Measurements from ENCODE around the gene ATP6V1B1. TPM values are rescaled to one million over a fixed set of nuclear protein-coding genes. Genes with fewer than 3 reads are reported as not detected.
"Not testable (repeated sequence)": the region's sequence is repeated elsewhere in the genome, so short reads cannot be mapped to it uniquely, and the experiment has no call there.

ATP6V1B1 gene
- polyA plus RNA-seq, 3 donors from 2014 or later = not detected

DNA sequence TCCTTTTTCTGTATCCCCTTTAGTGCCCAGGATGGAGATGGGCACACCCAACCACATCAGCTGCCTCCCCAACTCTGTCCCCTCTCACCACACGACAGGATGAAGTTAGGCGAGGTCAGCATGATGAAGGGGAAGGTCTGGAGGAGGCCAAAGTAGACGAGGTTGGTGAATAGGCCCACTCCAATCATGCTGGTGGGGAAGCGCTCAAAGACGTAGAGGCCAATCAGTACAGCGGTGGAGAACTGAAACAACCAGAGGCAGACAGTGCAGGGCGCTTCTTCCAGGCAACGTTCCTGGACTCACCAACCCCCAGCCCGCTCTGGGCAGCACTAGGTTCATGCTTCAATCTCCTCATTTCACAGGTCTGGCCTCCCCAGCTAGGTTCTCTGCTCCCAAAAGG is 56.0 kb downstream of the ATP6V1B1 start:
- H3K36me3 Mint-ChIP-seq = peaks cover 4 to 18% (median 8%) of the 10 kb centered on the region in 3 donors
- peaks cover 33 to 40% of the 10 kb centered on the region in 2 donors for H3K4me1 Mint-ChIP-seq
- peaks cover 2 to 6% (median 2%) of the 10 kb centered on the region in 3 donors for H3K27me3 Mint-ChIP-seq (ENCODE audit: low read depth in 3 of 3)
- DNase-seq = no peak
- H3K9me3 Mint-ChIP-seq = peaks cover 0 to 2% (median 0%) of the 10 kb centered on the region in 6 donors
- H3K27ac Mint-ChIP-seq = peak overlapping the region in 2 of 6 donors; percentile 36 to 55
- no peak overlapping the region for H3K4me3 Mint-ChIP-seq

DNA sequence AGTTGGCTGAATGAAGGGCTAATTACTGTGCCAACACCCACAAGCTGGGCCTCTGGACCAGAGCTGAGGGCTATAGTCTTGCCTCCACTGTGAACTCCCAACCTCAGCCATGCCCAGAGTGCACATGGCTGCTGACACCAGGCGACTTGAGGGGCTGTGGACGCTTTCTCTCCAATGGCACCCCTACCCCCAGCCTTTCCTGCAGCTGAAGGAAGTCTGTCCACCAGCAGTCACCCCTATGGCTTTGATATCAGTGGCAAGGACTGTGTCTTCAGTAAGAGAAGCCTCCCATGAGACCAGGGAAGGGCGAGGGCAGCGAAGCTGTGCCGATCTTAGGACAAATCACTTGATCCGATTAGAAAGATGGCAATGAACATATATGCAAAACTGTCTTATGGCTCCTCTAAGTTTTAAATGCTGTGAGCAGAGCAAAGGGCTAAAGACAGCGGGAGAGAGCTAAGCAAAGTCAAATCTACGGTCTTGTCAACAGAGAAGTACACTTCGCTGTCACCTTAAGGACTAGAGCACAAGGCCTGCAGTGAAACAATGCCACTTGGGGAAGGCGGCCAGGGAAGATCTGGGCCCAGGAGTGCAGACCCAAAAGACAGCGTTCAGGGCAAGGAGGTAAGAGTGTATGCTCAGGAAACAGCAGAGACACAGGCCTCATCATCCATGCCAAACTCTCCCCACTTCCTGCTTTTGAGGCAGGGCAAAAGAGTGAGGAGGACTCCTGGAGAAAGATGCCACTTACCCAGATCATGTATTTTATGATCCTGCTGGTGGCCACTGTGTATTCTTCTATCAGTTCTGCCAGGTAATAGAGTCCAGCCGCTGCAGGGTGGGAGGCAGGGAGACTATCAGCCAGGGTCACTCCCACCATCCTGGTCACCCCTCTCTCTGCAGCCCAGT is 57.5 kb downstream of the ATP6V1B1 start:
- Mint-ChIP-seq H3K27me3 (ENCODE audit: low read depth in 3 of 3) (peaks cover 2 to 6% (median 2%) of the 10 kb centered on the region in 3 donors), H3K4me3 (peak overlapping the region; percentile 97 to 99 (median 98)), H3K27ac (peak overlapping the region; percentile 94 to 99 (median 97)), H3K4me1 (peaks cover 33 to 40% of the 10 kb centered on the region in 2 donors), H3K9me3 (peaks cover 0 to 2% (median 0%) of the 10 kb centered on the region in 6 donors), H3K36me3 (peaks cover 4 to 14% (median 8%) of the 10 kb centered on the region in 3 donors)
- DNase-seq = no peak

DNA sequence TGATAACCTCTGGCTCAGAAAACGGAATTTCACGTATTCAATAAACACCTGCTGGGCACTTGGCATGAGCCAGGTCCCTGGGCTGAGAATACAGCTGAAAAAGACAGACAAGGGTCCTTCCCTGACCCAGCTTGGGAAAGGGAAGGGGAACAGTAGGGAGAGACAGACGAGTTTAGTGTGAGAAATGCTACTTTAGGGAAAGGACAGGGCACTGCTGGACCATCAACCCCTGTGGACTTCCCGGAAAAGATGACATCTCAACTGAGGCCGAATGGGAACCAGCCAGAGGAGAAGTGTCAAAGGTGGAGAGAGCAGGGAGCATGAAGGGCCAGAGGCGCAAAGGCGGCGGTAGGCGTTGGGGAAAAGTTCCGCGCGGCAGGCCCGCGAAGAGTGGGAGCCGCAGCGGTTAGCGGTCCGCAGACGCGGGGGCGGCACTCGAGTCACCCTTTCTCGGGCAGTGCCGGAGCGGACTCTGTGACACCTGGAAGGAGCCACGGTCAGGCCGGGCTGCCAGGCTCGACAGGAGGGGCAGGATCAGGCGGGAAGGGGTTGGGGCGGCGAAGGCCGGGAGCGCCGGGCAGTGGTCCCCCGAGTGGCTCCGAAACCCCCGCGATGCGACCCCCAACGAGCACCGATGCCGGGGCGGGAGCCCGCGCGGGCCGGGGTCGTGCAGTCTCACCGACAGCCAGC is 58.5 kb downstream of the ATP6V1B1 start:
- H3K4me1 Mint-ChIP-seq = peaks cover 34 to 40% of the 10 kb centered on the region in 2 donors
- H3K9me3 Mint-ChIP-seq = peaks cover 0 to 2% (median 0%) of the 10 kb centered on the region in 6 donors
- H3K36me3 Mint-ChIP-seq = peaks cover 3 to 5% (median 4%) of the 10 kb centered on the region in 3 donors
- peak in 1 of 3 donors; percentile 46 for DNase-seq
- peaks cover 2 to 6% (median 2%) of the 10 kb centered on the region in 3 donors for H3K27me3 Mint-ChIP-seq (ENCODE audit: low read depth in 3 of 3)
- peak overlapping the region; percentile 94 to 99 (median 97) for H3K27ac Mint-ChIP-seq
- peak overlapping the region; percentile 97 to 99 (median 98) for H3K4me3 Mint-ChIP-seq

DNA sequence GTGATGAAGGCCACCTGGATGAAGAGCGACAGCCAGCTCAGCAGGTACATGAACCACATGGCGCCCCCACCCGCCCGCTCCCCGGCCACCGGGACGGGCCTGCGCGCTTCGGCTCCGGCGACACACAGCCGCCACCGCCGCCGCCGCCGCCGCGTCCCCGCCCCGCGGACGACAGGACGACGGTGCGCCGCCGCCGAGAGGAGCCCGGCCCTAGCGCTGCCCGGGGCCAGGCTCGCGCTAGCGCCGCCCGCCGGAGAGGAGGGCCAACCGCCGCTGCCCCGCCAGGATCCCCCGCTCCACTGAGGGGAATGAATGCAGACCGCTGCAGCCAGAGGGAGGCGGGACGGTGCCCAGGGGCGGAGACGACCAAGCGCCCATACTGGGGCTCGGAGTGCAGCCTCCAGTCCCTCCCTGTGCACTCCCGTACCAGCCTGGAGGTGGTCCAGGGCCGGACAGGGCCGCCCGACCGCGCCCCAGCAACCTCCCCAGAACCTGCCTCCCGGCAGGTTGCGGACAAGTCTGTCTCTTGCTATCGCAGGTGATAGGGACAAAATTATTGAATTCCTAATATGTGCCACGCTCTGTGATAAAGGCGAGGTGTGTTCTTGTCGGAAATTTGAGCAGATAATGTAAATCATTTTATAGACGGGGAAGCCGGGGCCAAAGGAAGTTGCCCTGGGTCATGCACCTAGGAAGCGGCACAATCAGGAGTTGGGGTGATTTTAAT is 59.2 kb downstream of the ATP6V1B1 start, which contains the start of gene TEX261:
Gene TEX261 (minus strand): TSS at position 175 of the 727 bp plus-strand sequence. CDS start 116 bp downstream, at position 59.
- H3K27ac Mint-ChIP-seq = peak within 1 kb of the TSS; percentile 94 to 99 (median 97)
- H3K27me3 Mint-ChIP-seq (ENCODE audit: low read depth in 3 of 3) = peaks cover 2 to 6% (median 2%) of the 10 kb centered on the region in 3 donors
- peak; percentile 91 for DNase-seq
- peaks cover 3 to 4% (median 4%) of the 10 kb centered on the region in 3 donors for H3K36me3 Mint-ChIP-seq
- H3K4me3 Mint-ChIP-seq = peak within 1 kb of the TSS; percentile 97 to 99 (median 98)
- H3K9me3 Mint-ChIP-seq = peaks cover 0 to 2% (median 0%) of the 10 kb centered on the region in 6 donors
- H3K4me1 Mint-ChIP-seq = peaks cover 34 to 40% of the 10 kb centered on the region in 2 donors

DNA sequence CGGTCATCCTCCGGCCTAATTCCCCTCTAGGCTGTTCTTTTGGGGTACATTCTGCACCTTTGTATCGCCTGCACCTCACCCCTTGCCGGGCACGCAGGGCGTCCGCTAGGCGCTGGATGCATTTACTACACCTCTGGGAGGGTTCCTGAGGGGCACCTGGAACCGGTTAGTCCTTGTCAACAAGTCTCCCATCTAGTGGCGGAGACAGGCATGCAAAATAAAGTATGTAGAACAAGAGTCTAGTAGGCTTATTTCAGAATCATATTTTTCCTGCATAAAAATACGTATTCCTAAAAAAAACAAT is 59.7 kb downstream of the ATP6V1B1 start:
- Mint-ChIP-seq H3K36me3 (peaks cover 3 to 4% (median 4%) of the 10 kb centered on the region in 3 donors), H3K4me1 (peaks cover 33 to 42% of the 10 kb centered on the region in 2 donors), H3K4me3 (peak overlapping the region; percentile 90 to 93 (median 93)), H3K9me3 (peaks cover 0 to 2% (median 0%) of the 10 kb centered on the region in 6 donors), H3K27ac (peak overlapping the region; percentile 75 to 88 (median 84)), H3K27me3 (ENCODE audit: low read depth in 3 of 3) (peaks cover 2 to 6% (median 6%) of the 10 kb centered on the region in 3 donors)
- DNase-seq = peak; percentile 41 to 47 (median 41)

DNA sequence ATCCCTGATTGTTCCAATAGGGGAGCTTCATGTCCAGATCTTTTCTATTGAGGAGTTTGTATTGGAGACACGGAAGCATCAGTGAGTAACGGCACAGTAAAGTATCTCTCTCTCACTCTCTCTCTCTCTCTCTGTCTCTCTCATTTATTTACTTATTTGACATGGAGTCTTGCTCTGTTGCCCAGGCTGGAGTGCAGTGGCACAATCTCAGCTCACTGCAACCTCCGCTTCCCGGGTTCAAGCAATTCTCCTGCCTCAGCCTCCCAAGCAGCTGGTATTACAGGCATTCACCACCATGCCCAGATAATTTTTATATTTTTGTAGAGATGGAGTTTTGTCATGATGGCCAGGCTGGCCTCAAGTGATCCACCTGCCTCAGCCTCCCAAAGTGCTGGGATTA is 63.2 kb downstream of the ATP6V1B1 start:
- H3K27ac Mint-ChIP-seq; H3K27me3 Mint-ChIP-seq (ENCODE audit: low read depth in 3 of 3); DNase-seq; H3K4me3 Mint-ChIP-seq; H3K9me3 Mint-ChIP-seq; H3K36me3 Mint-ChIP-seq: not testable (repeated sequence)
- H3K4me1 Mint-ChIP-seq = peaks cover 22 to 25% of the 10 kb centered on the region in 2 donors

DNA sequence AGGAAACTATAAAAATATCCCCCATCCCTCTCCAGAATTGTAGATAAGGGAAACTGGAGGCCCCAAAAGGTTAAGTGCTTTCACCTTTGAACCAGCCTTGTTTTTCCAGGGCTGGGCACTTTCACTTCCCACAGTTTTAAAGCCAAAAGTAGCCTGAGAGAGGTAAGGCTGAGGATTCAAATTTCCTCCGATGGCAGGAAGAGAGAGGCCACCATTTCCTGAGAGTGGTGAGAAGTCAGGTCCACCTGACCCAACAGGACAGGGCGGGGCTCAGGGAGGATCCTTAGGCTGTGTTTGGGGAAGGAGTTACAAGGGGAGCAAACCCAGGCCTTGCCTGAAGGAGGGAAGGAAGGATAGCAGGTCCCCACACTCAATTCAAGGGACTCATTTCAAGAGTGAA is 63.7 kb downstream of the ATP6V1B1 start:
- DNase-seq = no peak
- Mint-ChIP-seq H3K4me3 (no peak overlapping the region), H3K36me3 (no peaks in the 10 kb centered on the region), H3K27ac (no peak overlapping the region), H3K9me3 (no peaks in the 10 kb centered on the region), H3K4me1 (peaks cover 18 to 21% of the 10 kb centered on the region in 2 donors), H3K27me3 (ENCODE audit: low read depth in 3 of 3) (peaks cover under 1 to 5% (median 4%) of the 10 kb centered on the region in 3 donors)

DNA sequence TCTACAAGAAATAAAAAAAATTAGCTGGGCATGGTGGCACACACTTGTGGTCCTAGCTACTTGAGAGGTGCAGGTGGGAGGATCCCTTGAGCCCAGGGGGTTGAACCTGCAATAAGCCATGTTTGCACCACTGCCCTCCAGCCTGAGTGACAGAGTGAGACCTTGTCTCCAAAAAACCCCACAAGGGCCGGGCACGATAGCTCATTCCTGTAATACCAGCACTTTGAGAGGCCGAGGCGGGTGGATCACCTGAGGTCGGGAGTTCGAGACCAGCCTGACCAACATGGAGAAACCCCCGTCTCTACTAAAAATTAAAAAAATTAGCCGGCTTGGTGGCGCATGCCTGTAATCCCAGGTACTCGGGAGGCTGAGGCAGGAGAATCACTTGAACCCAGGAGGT is 64.2 kb downstream of the ATP6V1B1 start:
- H3K27me3 Mint-ChIP-seq (ENCODE audit: low read depth in 3 of 3); H3K27ac Mint-ChIP-seq; DNase-seq; H3K36me3 Mint-ChIP-seq; H3K9me3 Mint-ChIP-seq; H3K4me3 Mint-ChIP-seq: not testable (repeated sequence)
- H3K4me1 Mint-ChIP-seq = peaks cover 18 to 21% of the 10 kb centered on the region in 2 donors

DNA sequence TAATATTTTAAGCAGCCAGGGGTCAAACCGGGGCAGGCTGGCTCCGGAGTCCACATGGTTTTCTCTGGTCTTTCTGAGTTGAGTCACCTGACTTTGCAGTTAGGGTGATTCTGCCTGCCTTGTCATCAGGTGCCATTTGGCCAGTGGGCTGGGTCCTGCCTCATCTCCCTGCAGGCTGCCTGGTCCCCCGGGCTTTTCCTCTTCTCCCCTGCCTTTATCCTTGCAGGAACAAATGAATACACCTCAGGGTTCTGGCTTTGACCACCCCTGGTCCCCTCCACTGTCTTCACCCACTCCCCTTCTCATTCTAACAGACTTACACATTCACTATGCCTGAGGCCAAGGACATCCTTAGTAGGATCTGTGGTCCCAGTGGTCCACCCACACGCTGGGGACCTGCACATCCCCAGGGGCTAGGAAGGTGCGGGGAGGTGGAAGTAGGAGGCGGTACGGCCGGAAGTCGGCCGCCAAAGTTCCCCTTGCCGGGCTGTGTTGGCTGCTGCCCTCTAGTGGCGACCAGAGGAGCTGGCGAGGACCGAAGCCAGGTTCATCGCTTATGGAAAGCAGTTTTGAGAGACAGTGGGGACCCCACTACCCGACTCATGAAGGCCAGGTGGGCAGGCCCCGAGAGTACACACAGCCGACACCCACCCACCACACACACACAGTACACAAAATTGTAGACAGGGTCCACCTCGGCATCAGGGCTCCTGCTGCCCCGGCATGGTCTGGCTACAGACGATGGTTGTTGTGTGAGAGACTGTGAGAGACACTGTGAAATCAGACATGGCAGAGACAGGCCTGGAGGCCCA is 65.3 kb downstream of the ATP6V1B1 start:
- no peaks in the 10 kb centered on the region for H3K9me3 Mint-ChIP-seq

DNA sequence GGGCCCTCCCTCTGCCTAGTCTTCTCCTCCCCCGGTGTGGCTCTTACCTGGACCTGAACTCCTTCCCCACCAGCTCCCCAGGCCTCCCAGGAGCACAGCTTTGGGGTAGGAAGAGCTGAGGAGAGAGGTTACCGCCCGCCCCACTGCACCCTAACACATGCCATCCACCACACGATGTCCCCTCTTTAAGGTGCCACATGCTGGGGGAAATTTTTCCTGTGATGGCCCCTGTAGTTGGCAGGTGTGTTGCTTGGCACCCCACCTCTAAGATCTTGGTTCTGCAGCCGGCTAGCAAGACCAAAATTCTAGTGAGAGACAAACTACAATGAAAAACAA is 65.9 kb downstream of the ATP6V1B1 start:
- DNase-seq = no peak
- H3K27ac Mint-ChIP-seq = no peak overlapping the region
- H3K9me3 Mint-ChIP-seq = no peaks in the 10 kb centered on the region
- H3K4me3 Mint-ChIP-seq = no peak overlapping the region
- no peaks in the 10 kb centered on the region for H3K36me3 Mint-ChIP-seq
- H3K27me3 Mint-ChIP-seq (ENCODE audit: low read depth in 3 of 3) = peaks cover 2 to 6% (median 2%) of the 10 kb centered on the region in 3 donors
- peaks cover 11 to 13% of the 10 kb centered on the region in 2 donors for H3K4me1 Mint-ChIP-seq

More for the DNA sequence above, 65.3 kb downstream of the ATP6V1B1 start:
- peaks cover 11 to 14% of the 10 kb centered on the region in 2 donors for H3K4me1 Mint-ChIP-seq
- peaks cover 2 to 6% (median 2%) of the 10 kb centered on the region in 3 donors for H3K27me3 Mint-ChIP-seq (ENCODE audit: low read depth in 3 of 3)
- H3K36me3 Mint-ChIP-seq = no peaks in the 10 kb centered on the region
- peak overlapping the region in 5 of 6 donors; percentile 34 to 64 (median 52) for H3K27ac Mint-ChIP-seq
- peak; percentile 74 to 78 (median 78) for DNase-seq
- H3K4me3 Mint-ChIP-seq = peak overlapping the region; percentile 33 to 80 (median 70)

DNA sequence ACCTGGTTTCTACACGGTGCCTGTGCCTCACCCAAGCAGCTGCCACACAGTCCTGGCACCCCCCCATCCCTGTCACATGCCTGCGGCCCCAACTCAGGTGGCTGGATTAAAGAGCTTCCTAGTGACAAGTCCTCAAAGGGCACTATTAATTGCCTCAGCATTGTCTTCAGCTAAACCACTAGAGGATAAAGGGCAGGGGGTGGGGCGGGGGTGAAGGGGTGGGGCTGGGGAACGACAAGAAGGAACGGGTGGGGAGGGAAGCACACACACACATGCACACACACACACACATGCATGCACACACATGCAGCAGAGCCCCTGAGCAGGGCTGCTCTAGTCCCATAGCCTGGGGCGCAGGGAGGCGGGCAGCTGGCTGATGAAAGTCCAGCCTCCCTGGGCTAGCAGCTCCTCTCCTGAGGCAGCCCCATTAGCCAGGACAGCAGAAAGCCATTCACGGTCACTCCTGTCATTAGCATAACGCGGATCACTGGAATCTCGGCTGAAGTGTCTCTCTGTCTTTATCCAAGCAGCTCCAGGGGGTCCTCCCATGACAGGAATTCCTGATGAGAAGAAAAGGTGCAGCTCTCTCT is 66.4 kb downstream of the ATP6V1B1 start:
- Mint-ChIP-seq H3K27me3 (ENCODE audit: low read depth in 3 of 3) (peaks cover 2 to 6% (median 2%) of the 10 kb centered on the region in 3 donors), H3K9me3 (no peaks in the 10 kb centered on the region), H3K36me3 (no peaks in the 10 kb centered on the region), H3K4me1 (peaks cover 11 to 13% of the 10 kb centered on the region in 2 donors), H3K27ac (no peak overlapping the region), H3K4me3 (no peak overlapping the region)
- no peak for DNase-seq

DNA sequence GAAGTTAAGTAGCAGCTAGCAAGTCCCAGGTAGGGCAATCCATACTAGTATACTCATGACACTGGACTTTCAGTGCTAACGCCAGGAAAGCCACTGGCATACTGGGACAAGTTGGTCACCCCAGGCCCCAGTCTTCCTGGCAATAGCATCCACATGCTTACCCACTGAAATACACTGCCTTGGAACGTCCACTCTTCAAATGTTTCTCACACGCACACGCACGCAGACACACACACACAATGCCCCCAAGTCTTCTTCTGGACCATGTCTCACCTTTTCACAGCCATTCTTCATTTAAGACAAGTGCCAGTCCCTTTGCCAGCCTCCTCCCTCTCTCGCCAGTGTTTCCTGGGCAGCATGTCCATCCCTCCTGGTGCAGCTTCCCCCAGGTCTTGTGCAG is 67.7 kb downstream of the ATP6V1B1 start:
- Mint-ChIP-seq H3K27ac (no peak overlapping the region), H3K9me3 (no peaks in the 10 kb centered on the region), H3K4me1 (peaks cover 11 to 13% of the 10 kb centered on the region in 2 donors), H3K27me3 (ENCODE audit: low read depth in 3 of 3) (peaks cover 2 to 9% (median 3%) of the 10 kb centered on the region in 3 donors), H3K36me3 (no peaks in the 10 kb centered on the region), H3K4me3 (no peak overlapping the region)
- DNase-seq = no peak
